D721Med (cell line): Measurements from ENCODE around the gene COL6A3.

Experiments
- DNase-seq: peaks from one replicate; pipeline ENCODE4 v3.0.0; 2011; ENCODE audit warnings: low spot score; ENCODE audit not compliant: insufficient read length
- FAIRE-seq: peaks from 2 replicates; lab custom pipeline; 2011; peaks lifted over from hg19 to GRCh38; lab: Jason Lieb, UNC
- TF ChIP-seq, protein P1 (sequence below): IDR thresholded peaks from 2 replicates; pipeline ENCODE4 v1.5.1; 2012; ENCODE audit warnings: mild to moderate bottlenecking, control low read depth; ENCODE audit not compliant: insufficient read depth; ENCODE audit errors: missing control alignments

Gene COL6A3

DNA sequence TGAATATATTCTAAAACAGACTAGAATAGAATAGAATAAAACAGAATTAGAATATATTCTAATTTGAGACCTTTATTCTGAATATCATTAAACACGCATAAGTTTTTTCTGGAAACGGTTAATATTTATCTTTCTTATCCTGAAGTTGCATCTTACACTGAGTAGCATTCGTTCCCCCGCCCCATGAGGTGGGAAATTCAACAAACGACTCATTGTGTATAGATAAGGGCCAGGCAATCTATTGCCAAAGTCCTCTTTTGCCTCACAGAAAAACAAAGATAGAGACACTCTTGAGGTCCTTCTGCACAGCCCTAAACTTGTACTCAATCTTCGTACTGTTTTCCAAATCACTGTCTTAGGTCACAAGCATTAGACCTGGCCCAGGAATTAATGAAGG lies 98.1 kb downstream of the COL6A3 start:
- TF ChIP-seq, protein P1, sequence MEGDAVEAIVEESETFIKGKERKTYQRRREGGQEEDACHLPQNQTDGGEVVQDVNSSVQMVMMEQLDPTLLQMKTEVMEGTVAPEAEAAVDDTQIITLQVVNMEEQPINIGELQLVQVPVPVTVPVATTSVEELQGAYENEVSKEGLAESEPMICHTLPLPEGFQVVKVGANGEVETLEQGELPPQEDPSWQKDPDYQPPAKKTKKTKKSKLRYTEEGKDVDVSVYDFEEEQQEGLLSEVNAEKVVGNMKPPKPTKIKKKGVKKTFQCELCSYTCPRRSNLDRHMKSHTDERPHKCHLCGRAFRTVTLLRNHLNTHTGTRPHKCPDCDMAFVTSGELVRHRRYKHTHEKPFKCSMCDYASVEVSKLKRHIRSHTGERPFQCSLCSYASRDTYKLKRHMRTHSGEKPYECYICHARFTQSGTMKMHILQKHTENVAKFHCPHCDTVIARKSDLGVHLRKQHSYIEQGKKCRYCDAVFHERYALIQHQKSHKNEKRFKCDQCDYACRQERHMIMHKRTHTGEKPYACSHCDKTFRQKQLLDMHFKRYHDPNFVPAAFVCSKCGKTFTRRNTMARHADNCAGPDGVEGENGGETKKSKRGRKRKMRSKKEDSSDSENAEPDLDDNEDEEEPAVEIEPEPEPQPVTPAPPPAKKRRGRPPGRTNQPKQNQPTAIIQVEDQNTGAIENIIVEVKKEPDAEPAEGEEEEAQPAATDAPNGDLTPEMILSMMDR, result no peak
- FAIRE-seq, result no peak
- DNase-seq, result no peak

DNA sequence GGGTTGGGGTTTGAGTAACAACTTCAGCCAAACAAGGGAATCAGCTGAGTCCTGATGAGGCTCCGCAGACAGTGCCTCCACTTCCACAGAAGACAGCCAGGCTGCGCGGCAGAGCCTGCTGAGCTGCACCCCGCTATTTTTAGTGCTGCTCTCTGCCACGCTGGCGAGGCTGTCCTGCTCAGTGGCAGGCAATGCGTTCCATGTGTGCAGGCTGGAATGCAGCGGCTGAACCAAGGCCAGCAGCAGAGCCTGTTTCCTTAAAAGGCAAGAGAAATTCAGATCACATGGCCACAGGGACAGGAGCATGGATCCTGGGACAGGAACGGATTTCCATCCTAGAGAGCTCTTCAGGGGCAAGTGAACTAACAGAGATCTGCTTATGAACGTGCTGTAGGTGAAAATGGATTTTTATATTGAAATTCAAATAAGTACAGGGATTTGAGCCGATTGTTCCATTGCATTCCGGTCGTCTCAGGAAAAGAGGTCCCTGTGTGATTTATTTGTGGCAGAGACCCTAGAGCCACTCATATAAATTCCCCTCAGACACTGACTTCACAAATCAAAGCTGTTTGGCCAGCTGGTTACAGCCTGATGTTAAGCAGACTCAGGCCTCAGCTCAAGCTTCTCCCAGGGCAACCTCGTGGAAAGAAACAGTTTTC lies 98.7 kb downstream of the COL6A3 start:
- TF ChIP-seq, protein P1, result no peak
- FAIRE-seq (no peak), DNase-seq (no peak)

DNA sequence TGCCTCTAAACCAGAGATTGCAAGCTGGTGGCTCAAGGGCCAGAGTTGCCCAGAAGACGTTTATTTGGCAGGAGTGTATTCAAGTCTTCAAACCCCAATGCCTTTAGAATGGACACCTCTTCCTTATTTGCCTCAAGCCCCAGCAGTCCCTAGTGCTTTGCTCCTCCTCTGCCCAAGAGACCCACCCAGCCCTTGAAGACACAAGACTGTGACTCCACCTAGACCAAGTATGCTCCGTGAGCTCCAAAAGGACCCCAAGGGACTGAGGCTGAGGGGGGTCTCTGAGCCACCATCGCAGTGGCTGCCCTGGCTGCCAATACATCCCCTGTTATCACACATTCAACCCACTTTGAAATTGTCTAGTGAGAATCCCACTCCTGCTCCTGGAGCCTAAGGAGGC lies 99.3 kb downstream of the COL6A3 start:
- DNase-seq, result no peak
- TF ChIP-seq, protein P1, result no peak
- no peak for FAIRE-seq

DNA sequence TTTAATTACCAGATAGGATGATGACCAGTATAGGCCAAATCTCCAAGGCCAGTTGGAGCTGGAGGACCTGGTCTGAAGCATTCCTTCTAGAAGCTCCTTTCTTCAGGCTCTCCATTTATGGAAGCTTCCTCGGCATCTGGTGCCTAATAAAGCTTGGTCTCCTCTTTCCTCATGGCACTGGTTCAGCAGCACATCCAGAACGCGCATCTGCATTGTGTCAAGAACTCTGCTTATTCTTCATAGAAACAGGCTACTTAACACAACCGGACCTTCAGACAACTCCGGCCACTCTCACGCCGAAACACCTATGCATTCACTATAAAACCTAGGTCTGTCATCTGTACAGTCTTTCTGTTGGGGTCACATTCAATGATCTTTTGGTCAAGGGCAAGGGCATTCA lies 99.8 kb downstream of the COL6A3 start:
- TF ChIP-seq, protein P1, result no peak
- FAIRE-seq, result no peak
- no peak for DNase-seq

DNA sequence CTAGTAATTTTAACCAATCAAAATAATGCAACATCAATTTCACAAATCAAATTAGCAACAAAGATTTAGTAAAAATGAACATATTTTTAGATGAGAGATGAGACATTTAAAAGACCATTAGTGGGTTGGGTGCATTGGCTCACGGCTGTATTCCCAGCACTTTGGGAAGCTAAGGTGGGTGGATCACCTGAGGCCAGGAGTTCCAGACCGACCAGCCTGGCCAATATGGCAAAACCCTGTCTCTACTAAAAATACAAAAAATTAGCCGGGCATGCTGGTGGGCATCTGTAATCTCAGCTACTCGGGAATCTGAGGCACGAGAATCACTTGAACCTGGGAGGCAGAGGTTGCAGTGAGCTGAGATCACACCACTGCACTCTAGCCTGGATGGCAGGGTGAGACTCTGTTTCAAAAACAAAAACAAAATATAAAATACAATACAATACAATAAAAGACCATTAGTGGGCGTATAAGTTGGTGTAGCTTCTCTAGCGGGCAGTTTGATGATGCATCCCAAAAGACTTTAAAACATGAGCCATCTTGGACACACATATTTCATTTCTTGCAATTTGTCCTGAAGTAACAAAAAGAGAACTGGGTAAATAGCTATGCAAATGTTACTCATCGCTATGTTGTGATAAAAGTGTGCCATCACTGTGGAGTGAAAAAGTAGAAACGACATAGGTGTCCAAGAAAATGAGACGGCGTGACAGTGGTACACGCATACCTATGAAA lies 101.8 kb downstream of the COL6A3 start:
- FAIRE-seq (no peak), DNase-seq (no peak)
- TF ChIP-seq, protein P1, result no peak

DNA sequence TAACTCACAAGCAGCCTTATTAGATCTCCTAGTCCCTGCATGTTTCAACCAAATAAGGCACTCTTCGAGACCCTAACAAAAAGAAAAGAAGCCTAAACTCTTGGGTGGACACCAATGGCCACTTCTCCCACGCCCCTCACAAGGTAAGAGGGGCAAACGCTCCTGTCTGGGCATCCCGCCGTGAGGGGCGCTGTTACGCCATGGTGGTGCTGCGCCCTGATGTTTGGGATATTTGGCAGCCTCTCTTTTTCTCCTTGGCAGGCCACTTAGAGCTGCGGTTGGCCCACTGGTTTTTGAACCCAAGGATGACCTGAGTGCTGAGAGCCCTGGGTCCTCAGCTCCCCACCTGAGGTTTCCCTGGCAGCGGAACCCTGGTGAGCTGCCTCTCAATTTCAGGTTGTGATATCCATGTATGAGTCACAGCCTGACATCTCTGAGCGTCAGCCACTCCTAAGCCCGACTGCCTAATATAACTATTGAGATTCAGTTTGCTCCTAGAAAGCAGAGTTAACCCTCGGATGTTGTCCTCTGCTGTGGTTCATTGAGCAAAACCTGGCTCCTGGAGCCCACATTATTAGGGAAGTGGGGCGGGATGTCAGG lies 103.3 kb downstream of the COL6A3 start:
- TF ChIP-seq, protein P1, result no peak
- DNase-seq (no peak), FAIRE-seq (no peak)
